ENCODE results near the gene CLTCL1. TPM values are rescaled to one million over a fixed set of nuclear protein-coding genes. Genes with fewer than 3 reads are reported as not detected.

The CLTCL1 gene
- total RNA-seq, 2 donors from 2014 or later = 0.66 to 2.3 TPM

DNA sequence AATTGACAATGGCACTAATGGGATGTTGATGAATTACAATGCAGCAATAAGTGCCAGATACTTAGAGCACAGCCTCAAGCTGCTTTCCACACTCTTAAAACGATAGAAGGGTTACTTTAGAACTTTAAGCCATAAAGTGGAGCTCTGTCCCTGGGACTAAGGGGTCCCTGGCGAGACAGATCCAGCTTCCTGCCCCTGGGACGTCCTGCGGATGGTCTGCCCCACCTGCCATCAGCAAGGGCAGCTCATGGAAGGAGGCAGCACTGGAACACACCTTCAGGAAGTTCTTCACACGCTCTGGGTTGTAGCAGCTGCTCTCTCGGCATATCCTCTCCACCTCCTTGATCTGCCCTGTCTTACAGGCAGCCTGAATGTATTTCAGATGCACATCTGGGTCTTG lies 67.9 kb downstream of the CLTCL1 start:
- H3K9me3 ChIP-seq = no peaks in the 10 kb centered on the region
- no peak overlapping the region for H3K4me3 ChIP-seq
- ATAC-seq (no peak), DNase-seq (no peak)
- 84% methylated on average over 6 of the region's 6 CpGs for WGBS, 2 donors
- no peak overlapping the region for H3K27ac ChIP-seq
- no peaks in the 10 kb centered on the region for H3K36me3 ChIP-seq (replicated peaks in 1 of 2; ENCODE audit: insufficient read depth in 1 of 2, low read depth in 2 of 2)
- TF ChIP-seq CTCF (IDR thresholded peaks at IDR 0.05) (no peak), POLR2A (IDR thresholded peaks at IDR 0.05) (no peak)
- intact Hi-C loops (cut with DNase I) = no loop called here
- no peaks in the 10 kb centered on the region for H3K4me1 ChIP-seq
- H3K27me3 ChIP-seq = no peaks in the 10 kb centered on the region

DNA sequence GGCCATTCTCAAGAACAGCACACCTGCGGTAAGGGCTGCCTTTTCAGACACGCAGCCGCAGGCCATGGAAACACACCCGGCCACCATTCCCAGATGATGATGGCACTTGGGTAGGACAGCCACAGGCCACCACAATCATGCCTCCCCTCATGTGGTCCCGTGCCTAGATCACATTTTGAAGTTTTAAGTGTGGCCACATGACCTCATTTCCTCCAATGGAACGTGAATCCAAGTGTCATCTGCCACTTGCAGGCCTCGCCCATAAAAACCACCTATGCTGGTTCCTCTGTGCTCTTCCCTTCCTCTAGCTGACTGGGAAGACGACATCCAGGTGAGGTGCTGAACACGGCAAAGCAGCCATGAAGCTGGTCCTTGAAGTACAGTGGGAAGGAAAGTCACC lies 68.4 kb downstream of the CLTCL1 start:
- ATAC-seq = no peak
- Histone ChIP-seq H3K9me3 (no peaks in the 10 kb centered on the region), H3K36me3 (replicated peaks in 1 of 2; ENCODE audit: insufficient read depth in 1 of 2, low read depth in 2 of 2) (no peaks in the 10 kb centered on the region), H3K4me1 (no peaks in the 10 kb centered on the region), H3K4me3 (no peak overlapping the region), H3K27me3 (no peaks in the 10 kb centered on the region), H3K27ac (no peak overlapping the region)
- no peak for DNase-seq
- TF ChIP-seq CTCF (IDR thresholded peaks at IDR 0.05) (no peak), POLR2A (IDR thresholded peaks at IDR 0.05) (no peak)
- 87 to 96% methylated on average over 9 of the region's 9 CpGs for WGBS, 2 donors
- intact Hi-C loops (cut with DNase I) = no loop called here

- Histone ChIP-seq H3K27ac (no peak overlapping the region), H3K36me3 (replicated peaks in 1 of 2; ENCODE audit: insufficient read depth in 1 of 2, low read depth in 2 of 2) (no peaks in the 10 kb centered on the region), H3K4me3 (no peak overlapping the region), H3K4me1 (no peaks in the 10 kb centered on the region), H3K9me3 (no peaks in the 10 kb centered on the region), H3K27me3 (no peaks in the 10 kb centered on the region)
- intact Hi-C loops (cut with DNase I) = no loop called here
- DNase-seq (no peak), ATAC-seq (no peak)
- WGBS, 2 donors = 82 to 86% methylated on average over 11 of the region's 11 CpGs
- no peak for TF ChIP-seq CTCF (IDR thresholded peaks at IDR 0.05)
- TF ChIP-seq POLR2A (IDR thresholded peaks at IDR 0.05) = no peak
These were observed 69.1 kb downstream of the CLTCL1 start for GRCh38 chr22:19222242-19223005.

DNA sequence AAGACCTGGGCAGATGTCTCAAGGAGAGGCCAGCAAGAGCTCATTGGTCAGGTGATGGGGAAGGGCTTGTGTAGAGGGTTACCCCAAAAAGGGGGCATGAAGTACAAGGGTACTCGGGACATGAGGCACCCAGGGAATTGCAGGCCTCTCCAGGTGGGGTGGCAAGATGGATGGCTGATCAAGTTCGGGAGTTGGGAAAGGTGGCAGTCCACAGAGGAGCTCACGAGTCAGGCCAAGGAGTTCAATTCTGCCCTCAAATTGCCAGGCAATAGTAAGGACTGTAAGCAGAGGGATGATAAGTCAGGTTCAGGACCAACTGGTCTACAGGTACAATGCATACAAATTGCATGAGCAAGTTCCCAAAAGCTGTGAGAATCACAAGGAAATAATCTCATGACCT lies 70.7 kb downstream of the CLTCL1 start:
- Histone ChIP-seq H3K4me3 (no peak overlapping the region), H3K27ac (no peak overlapping the region), H3K36me3 (replicated peaks in 1 of 2; ENCODE audit: insufficient read depth in 1 of 2, low read depth in 2 of 2) (no peaks in the 10 kb centered on the region), H3K4me1 (no peaks in the 10 kb centered on the region), H3K9me3 (no peaks in the 10 kb centered on the region), H3K27me3 (no peaks in the 10 kb centered on the region)
- WGBS, 2 donors = 80 to 94% methylated on average over 3 of the region's 3 CpGs
- DNase-seq (no peak), ATAC-seq (no peak)
- intact Hi-C loops (cut with DNase I) = no loop called here
- no peak for TF ChIP-seq POLR2A (IDR thresholded peaks at IDR 0.05)
- TF ChIP-seq CTCF (IDR thresholded peaks at IDR 0.05) = no peak
